ENCODE results near the gene C6orf15.

GRCh38 chr6:31114970-31115849 is 2.8 kb upstream of the C6orf15 start:
- TF ChIP-seq ZSCAN20 (CRISPR knock-in tag; IDR thresholded peaks at IDR 0.05) (no peak), ELK1 (IDR thresholded peaks at IDR 0.05; ENCODE audit: low read depth, low read length) (no peak), RCOR1 (IDR thresholded peaks at IDR 0.05; ENCODE audit: low read depth, low read length) (no peak), GATA3 (IDR thresholded peaks at IDR 0.05; ENCODE audit: borderline replicate concordance) (no peak)
